ENCODE data around the gene EP400. TPM values are rescaled to one million over a fixed set of nuclear protein-coding genes. Genes with fewer than 3 reads are reported as not detected.

The EP400 gene
- total and polyA plus RNA-seq, 9 of the 15 experiments (the other 6 are each of a cell fraction or from before 2014, with no cell fraction given), result 4.5 to 58.0 (median 7.0) TPM

DNA sequence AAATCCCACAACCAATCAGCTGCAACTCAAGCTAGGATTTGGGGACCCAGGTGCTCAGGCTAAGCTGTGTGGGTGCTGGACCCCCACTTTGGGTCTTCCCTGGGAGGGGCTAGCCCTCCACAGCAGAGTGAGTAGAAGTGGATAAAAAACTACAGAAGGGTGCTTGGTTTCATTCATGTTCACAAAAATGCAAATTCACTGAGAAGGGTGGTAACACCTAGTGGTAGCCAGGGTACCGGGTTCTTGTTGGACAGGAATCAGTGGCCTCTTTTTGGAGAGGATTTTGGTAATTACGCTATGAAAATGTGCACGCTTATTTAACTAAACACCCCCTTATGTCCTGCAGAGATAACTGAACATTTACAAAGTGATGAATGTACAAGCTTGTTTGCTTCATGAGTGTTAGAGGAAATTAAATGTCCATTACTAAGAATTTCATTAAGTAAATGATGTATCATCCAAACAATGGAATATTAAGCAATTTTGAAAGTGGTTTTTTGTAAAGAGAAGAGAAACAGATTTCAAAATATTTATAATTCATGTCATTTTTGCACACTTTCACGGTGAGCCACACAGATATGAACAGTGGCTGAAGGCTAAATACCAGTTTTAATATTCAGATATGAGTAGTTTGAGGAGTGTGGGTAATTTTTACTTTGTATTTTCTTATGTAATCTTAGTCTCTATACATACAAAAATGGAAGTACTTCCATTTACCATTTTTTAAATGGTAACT is 116.0 kb downstream of the EP400 start:
- Histone ChIP-seq H3K9me3 (replicated peaks; ENCODE audit: control insufficient read depth, insufficient read depth, low read depth, low read length) (no peaks in the 10 kb centered on the region), H3K4me3 (no peak overlapping the region), H3K27me3 (ENCODE audit: control insufficient read depth in 2 of 2, insufficient read depth in 2 of 2, low read length in 2 of 2) (no peaks in the 10 kb centered on the region), H4K20me1 (replicated peaks; ENCODE audit: control insufficient read depth, insufficient read depth, low read length) (peaks cover 4% of the 10 kb centered on the region; the same call in 1 of the 2 replicates), H3K4me1 (replicated peaks in 1 of 2; ENCODE audit: control insufficient read depth in 2 of 2, insufficient read depth in 2 of 2, low read length in 2 of 2) (no peaks in the 10 kb centered on the region), H3K27ac (ENCODE audit: extremely low read depth, low read depth, low read length) (no peak overlapping the region), H3K4me2 (ENCODE audit: insufficient read depth, low read length) (no peak overlapping the region), H3K36me3 (ENCODE audit: control insufficient read depth, insufficient read depth, low read length) (peaks cover 96% of the 10 kb centered on the region; the same call in 2 of the 3 replicates), H3K9me1 (ENCODE audit: control insufficient read depth, insufficient read depth, low read length) (no peaks in the 10 kb centered on the region), H3K9ac (ENCODE audit: insufficient read depth in 1 of 2, low read depth in 2 of 2, low read length in 2 of 2) (no peak overlapping the region), H3K79me2 (ENCODE audit: control insufficient read depth, insufficient read depth, low read length) (no peaks in the 10 kb centered on the region), H2AFZ (ENCODE audit: low read depth, low read length) (no peak overlapping the region)
- ATAC-seq (no peak), FAIRE-seq (no peak), DNase-seq (ENCODE audit: extremely low read depth in 1 of 4, low spot score in 3 of 4) (no peak)
- ChIA-PET CTCF (ENCODE audit: low intra/inter-chr PET ratio) (no interaction called here), POLR2A (no interaction called here)
- 89% methylated on average over 4 of the region's 4 CpGs for WGBS (ENCODE audit: insufficient coverage, low coverage, missing lambda C conversion rate)
- in situ Hi-C loops (cut with MboI) (no loop called here), intact Hi-C loops (cut with micrococcal nuclease) (no loop called here)
- TSS peak; percentile 11 for BruUV-seq (replicated peaks)
- TF ChIP-seq, protein P1, sequence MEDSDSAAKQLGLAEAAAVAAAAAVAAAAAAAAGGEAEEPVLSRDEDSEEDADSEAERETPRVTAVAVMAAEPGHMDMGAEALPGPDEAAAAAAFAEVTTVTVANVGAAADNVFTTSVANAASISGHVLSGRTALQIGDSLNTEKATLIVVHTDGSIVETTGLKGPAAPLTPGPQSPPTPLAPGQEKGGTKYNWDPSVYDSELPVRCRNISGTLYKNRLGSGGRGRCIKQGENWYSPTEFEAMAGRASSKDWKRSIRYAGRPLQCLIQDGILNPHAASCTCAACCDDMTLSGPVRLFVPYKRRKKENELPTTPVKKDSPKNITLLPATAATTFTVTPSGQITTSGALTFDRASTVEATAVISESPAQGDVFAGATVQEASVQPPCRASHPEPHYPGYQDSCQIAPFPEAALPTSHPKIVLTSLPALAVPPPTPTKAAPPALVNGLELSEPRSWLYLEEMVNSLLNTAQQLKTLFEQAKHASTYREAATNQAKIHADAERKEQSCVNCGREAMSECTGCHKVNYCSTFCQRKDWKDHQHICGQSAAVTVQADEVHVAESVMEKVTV (CRISPR knock-in tag; IDR thresholded peaks at IDR 0.05), result no peak
- TF ChIP-seq, protein P2, sequence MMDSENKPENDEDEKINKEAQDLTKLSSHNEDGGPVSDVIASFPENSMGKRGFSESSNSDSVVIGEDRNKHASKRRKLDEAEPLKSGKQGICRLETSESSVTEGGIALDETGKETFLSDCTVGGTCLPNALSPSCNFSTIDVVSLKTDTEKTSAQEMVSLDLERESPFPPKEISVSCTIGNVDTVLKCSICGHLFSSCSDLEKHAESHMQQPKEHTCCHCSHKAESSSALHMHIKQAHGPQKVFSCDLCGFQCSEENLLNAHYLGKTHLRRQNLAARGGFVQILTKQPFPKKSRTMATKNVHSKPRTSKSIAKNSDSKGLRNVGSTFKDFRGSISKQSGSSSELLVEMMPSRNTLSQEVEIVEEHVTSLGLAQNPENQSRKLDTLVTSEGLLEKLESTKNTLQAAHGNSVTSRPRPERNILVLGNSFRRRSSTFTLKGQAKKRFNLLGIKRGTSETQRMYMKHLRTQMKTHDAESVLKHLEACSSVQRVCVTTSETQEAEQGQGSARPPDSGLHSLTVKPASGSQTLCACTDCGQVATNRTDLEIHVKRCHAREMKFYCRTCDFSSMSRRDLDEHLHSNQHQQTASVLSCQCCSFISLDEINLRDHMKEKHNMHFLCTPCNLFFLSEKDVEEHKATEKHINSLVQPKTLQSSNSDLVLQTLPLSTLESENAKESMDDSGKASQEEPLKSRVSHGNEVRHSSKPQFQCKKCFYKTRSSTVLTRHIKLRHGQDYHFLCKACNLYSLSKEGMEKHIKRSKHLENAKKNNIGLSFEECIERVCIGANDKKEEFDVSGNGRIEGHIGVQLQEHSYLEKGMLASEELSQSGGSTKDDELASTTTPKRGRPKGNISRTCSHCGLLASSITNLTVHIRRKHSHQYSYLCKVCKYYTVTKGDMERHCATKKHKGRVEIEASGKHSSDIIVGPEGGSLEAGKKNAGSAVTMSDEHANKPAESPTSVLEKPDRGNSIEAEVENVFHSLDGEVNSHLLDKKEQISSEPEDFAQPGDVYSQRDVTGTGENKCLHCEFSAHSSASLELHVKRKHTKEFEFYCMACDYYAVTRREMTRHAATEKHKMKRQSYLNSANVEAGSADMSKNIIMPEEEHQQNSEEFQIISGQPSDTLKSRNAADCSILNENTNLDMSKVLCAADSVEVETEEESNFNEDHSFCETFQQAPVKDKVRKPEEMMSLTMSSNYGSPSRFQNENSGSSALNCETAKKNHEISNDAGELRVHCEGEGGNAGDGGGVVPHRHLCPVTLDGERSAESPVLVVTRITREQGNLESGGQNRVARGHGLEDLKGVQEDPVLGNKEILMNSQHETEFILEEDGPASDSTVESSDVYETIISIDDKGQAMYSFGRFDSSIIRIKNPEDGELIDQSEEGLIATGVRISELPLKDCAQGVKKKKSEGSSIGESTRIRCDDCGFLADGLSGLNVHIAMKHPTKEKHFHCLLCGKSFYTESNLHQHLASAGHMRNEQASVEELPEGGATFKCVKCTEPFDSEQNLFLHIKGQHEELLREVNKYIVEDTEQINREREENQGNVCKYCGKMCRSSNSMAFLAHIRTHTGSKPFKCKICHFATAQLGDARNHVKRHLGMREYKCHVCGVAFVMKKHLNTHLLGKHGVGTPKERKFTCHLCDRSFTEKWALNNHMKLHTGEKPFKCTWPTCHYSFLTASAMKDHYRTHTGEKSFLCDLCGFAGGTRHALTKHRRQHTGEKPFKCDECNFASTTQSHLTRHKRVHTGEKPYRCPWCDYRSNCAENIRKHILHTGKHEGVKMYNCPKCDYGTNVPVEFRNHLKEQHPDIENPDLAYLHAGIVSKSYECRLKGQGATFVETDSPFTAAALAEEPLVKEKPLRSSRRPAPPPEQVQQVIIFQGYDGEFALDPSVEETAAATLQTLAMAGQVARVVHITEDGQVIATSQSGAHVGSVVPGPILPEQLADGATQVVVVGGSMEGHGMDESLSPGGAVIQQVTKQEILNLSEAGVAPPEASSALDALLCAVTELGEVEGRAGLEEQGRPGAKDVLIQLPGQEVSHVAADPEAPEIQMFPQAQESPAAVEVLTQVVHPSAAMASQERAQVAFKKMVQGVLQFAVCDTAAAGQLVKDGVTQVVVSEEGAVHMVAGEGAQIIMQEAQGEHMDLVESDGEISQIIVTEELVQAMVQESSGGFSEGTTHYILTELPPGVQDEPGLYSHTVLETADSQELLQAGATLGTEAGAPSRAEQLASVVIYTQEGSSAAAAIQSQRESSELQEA (IDR thresholded peaks at IDR 0.05; ENCODE audit: low read depth), result no peak
- no peak for TF ChIP-seq SMAD3 (CRISPR knock-in tag; conservative IDR thresholded peaks at IDR 0.05)
- TF ChIP-seq MEF2D (tag; conservative IDR thresholded peaks at IDR 0.05; ENCODE audit: low read depth), result no peak
- TF ChIP-seq NBN (IDR thresholded peaks at IDR 0.05; ENCODE audit: low read depth), result no peak
- TF ChIP-seq TBL1XR1 (IDR thresholded peaks at IDR 0.05; ENCODE audit: low read length in 2 of 2), result no peak
- TF ChIP-seq C11orf30 (IDR thresholded peaks at IDR 0.05; ENCODE audit: low read depth), result no peak
- no peak for TF ChIP-seq TRIM24 (IDR thresholded peaks at IDR 0.05)
- no peak for TF ChIP-seq NFE2L1 (tag; IDR thresholded peaks at IDR 0.05; ENCODE audit: borderline replicate concordance, low read depth)
- TF ChIP-seq MCM3 (IDR thresholded peaks at IDR 0.05), result no peak
- TF ChIP-seq, protein P3, sequence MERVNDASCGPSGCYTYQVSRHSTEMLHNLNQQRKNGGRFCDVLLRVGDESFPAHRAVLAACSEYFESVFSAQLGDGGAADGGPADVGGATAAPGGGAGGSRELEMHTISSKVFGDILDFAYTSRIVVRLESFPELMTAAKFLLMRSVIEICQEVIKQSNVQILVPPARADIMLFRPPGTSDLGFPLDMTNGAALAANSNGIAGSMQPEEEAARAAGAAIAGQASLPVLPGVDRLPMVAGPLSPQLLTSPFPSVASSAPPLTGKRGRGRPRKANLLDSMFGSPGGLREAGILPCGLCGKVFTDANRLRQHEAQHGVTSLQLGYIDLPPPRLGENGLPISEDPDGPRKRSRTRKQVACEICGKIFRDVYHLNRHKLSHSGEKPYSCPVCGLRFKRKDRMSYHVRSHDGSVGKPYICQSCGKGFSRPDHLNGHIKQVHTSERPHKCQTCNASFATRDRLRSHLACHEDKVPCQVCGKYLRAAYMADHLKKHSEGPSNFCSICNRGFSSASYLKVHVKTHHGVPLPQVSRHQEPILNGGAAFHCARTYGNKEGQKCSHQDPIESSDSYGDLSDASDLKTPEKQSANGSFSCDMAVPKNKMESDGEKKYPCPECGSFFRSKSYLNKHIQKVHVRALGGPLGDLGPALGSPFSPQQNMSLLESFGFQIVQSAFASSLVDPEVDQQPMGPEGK (CRISPR knock-in tag; IDR thresholded peaks at IDR 0.05; ENCODE audit: borderline replicate concordance), result no peak
